Kidney (tissue), 14 donors: ENCODE data around the gene SLC22A8. TPM values are rescaled to one million over a fixed set of nuclear protein-coding genes. Genes with fewer than 3 reads are reported as not detected.

ENCODE experiments used
- DNase-seq, 5 donors: peaks; one replicate each; pipeline ENCODE4 v3.0.0-alpha.2; 2013 to 2020
- FAIRE-seq: peaks from 2 replicates; lab custom pipeline; 2012; peaks lifted over from hg19 to GRCh38; lab: Jason Lieb, UNC
- H3K27ac ChIP-seq, 2 donors: one replicate each; pipeline ENCODE4 v1.7.0; 2013; ENCODE audit warnings: low read depth in 2 of 2, low read length in 2 of 2, inconsistent platforms in 1 of 2
- H3K27me3 ChIP-seq: one replicate; pipeline ENCODE4 v1.7.1; 2013; ENCODE audit warnings: low read length, inconsistent platforms; ENCODE audit not compliant: control insufficient read depth, insufficient read depth
- H3K36me3 ChIP-seq, 3 donors: one replicate each; pipeline versions ENCODE4 v1.7.0 to v1.7.1; 2013; ENCODE audit warnings: low read length in 3 of 3, control low read depth in 1 of 3, inconsistent platforms in 1 of 3; ENCODE audit not compliant: insufficient read depth in 3 of 3, control insufficient read depth in 2 of 3
- H3K4me1 ChIP-seq, 3 donors: one replicate each; pipeline versions ENCODE4 v1.7.0 to v1.7.1; 2013; ENCODE audit warnings: low read length in 3 of 3, inconsistent platforms in 1 of 3, low read depth in 1 of 3; ENCODE audit not compliant: control insufficient read depth in 2 of 3, insufficient read depth in 2 of 3
- H3K4me3 ChIP-seq, 3 donors: one replicate each; pipeline versions ENCODE4 v1.7.0 to v1.8.1; 2013; ENCODE audit warnings: low read length in 3 of 3, control low read depth in 1 of 3, inconsistent platforms in 1 of 3
- H3K9ac ChIP-seq, 3 donors: one replicate each; pipeline versions ENCODE4 v1.7.0 to v1.7.1; 2013; ENCODE audit warnings: low read length in 3 of 3, control low read depth in 1 of 3, inconsistent platforms in 1 of 3
- H3K9me3 ChIP-seq, 3 donors: one replicate each; pipeline versions ENCODE4 v1.7.0 to v1.7.1; 2013; ENCODE audit warnings: low read length in 3 of 3, control low read depth in 1 of 3, inconsistent platforms in 1 of 3; ENCODE audit not compliant: control insufficient read depth in 2 of 3, insufficient read depth in 1 of 3
- CTCF ChIP-seq: IDR thresholded peaks from 3 replicates; pipeline ENCODE4 v1.5.1; 2012; ENCODE audit warnings: mild to moderate bottlenecking, moderate library complexity, borderline replicate concordance; ENCODE audit not compliant: insufficient read depth; ENCODE audit errors: extremely low read depth
- intact Hi-C: fragments of 100-400 bp; cut with DNase I; formaldehyde crosslinking; loops from one replicate; pipeline ENCODE4 v1.11.1; 2022
- polyA plus RNA-seq: library from polyadenylated mRNA; stranded (reverse); fragments of 350-450 nt; fragmentation: Illumina TruSeq; extraction: RNeasy Lipid Tissue Mini Kit (QIAGEN cat#74804); gene quantifications from one replicate; pipeline ENCODE4 v1.2.3, GENCODE V29; 2014; ENCODE audit warnings: low read depth, low replicate concordance; ENCODE audit not compliant: insufficient read depth
- total RNA-seq: library from RNA; stranded (reverse); fragmentation: NEBNext Ultra II Directional; extraction: Animal tissue kit (Norgen Biotek cat#: 25700); gene quantifications from one replicate; pipeline ENCODE4 v1.2.1, GENCODE V29; 2021
- donor health status: control.
- donor health status: control.
- donor health status: control.
- donor health status: control.
- donor health status: control.
- donor health status: DM: yes; HTN: yes; CAD: no.
- donor health status: Normal renal cell carcinoma (clear cell type).

SLC22A8 gene
- total and polyA plus RNA-seq, 2 donors from 2014 or later = 0.41 to 447 TPM

- DNase-seq (no peak), FAIRE-seq (no peak)
- Histone ChIP-seq H3K4me1 (peaks cover 0 to 10% (median 6%) of the 10 kb centered on the region in 3 donors), H3K9ac (no peak overlapping the region), H3K9me3 (no peaks in the 10 kb centered on the region), H3K36me3 (peaks cover 0 to 7% (median 0%) of the 10 kb centered on the region in 3 donors), H3K27me3 (no peaks in the 10 kb centered on the region), H3K4me3 (no peak overlapping the region), H3K27ac (no peak overlapping the region)
- intact Hi-C loops = no loop called here
- no peak for TF ChIP-seq CTCF
Observed at GRCh38 chr11:62976109-62976508, 39.5 kb downstream of the SLC22A8 start.

- H3K36me3 ChIP-seq = peaks cover 0 to under 1% (median 0%) of the 10 kb centered on the region in 3 donors
- H3K4me1 ChIP-seq = peaks cover 0 to 10% (median 6%) of the 10 kb centered on the region in 3 donors
- DNase-seq (peak in 4 of 5 donors; percentile 36 to 62 (median 54)), FAIRE-seq (no peak)
- intact Hi-C loops = no loop called here
- H3K4me3 ChIP-seq = no peak overlapping the region
- H3K27me3 ChIP-seq = no peaks in the 10 kb centered on the region
- TF ChIP-seq CTCF = peak; percentile 57
- peak overlapping the region in 1 of 2 donors; percentile 17 for H3K27ac ChIP-seq
- H3K9ac ChIP-seq = peak overlapping the region in 1 of 3 donors; percentile 26
- H3K9me3 ChIP-seq = no peaks in the 10 kb centered on the region
Observed at GRCh38 chr11:62974848-62975522, 40.7 kb downstream of the SLC22A8 start.

- no peak for FAIRE-seq
- no peak for DNase-seq
- Histone ChIP-seq H3K27ac (no peak overlapping the region), H3K4me3 (no peak overlapping the region), H3K27me3 (no peaks in the 10 kb centered on the region), H3K36me3 (no peaks in the 10 kb centered on the region), H3K4me1 (peaks cover 0 to 2% (median 0%) of the 10 kb centered on the region in 3 donors), H3K9me3 (peaks cover 0 to 6% (median 0%) of the 10 kb centered on the region in 3 donors), H3K9ac (no peak overlapping the region)
- intact Hi-C loops = no loop called here
- TF ChIP-seq CTCF = no peak
Observed at GRCh38 chr11:62965574-62965973, 50.1 kb downstream of the SLC22A8 start.

- FAIRE-seq = no peak
- no peak for TF ChIP-seq CTCF
Observed at GRCh38 chr11:62962391-62962790, 53.2 kb downstream of the SLC22A8 start.

More at GRCh38 chr11:62962391-62962790, 53.2 kb downstream of the SLC22A8 start:
- no peak overlapping the region for H3K9ac ChIP-seq
- H3K27me3 ChIP-seq = no peaks in the 10 kb centered on the region
- no peak overlapping the region for H3K27ac ChIP-seq
- peaks cover 0 to 5% (median 0%) of the 10 kb centered on the region in 3 donors for H3K9me3 ChIP-seq
- H3K4me1 ChIP-seq = peaks cover 0 to 9% (median 7%) of the 10 kb centered on the region in 3 donors
- no peak for DNase-seq
- intact Hi-C loops = no loop called here
- H3K4me3 ChIP-seq = no peak overlapping the region
- H3K36me3 ChIP-seq = no peaks in the 10 kb centered on the region
